HepG2 (cell line): ENCODE data around the gene ATP9B. TPM values are rescaled to one million over a fixed set of nuclear protein-coding genes. Genes with fewer than 3 reads are reported as not detected.

Experiments
- ATAC-seq: fragments of 200-7000 bp; cut with Tn5 transposase; 3 replicates; pipeline ENCODE4 v1.9.1; 2020; ENCODE audit warnings: mild to moderate bottlenecking, moderate library complexity
- BruUV-seq: library from RNA; stranded (reverse); fragments of 400-500 nt; replicated peaks from 2 replicates; lab custom pipeline; 2021; lab: Mats Ljungman, UMichigan
- CTCF ChIA-PET: fragments of 300-600 bp; formaldehyde crosslinking; extraction: SDS; loops from one replicate; lab custom pipeline; 2021; ENCODE audit warnings: low total read pairs, inconsistent platforms, low intra/inter-chr PET ratio; lab: Yijun Ruan, JAX
- POLR2A ChIA-PET: fragments of 350-600 bp; sonication (Branson Sonifier 250); formaldehyde crosslinking; loops from one replicate; lab custom pipeline; 2020; ENCODE audit warnings: antibody characterized with exemption, inconsistent platforms; lab: Yijun Ruan, JAX
- DNase-seq: peaks from one replicate; pipeline ENCODE4 v3.0.0-alpha.2; 2015; ENCODE audit warnings: low spot score
- FAIRE-seq: peaks from 3 replicates; lab custom pipeline; 2011; peaks lifted over from hg19 to GRCh38; lab: Jason Lieb, UNC
- H2AFZ ChIP-seq: one replicate; pipeline ENCODE4 v1.6.1; 2011; ENCODE audit warnings: low read length, inconsistent platforms
- H3K27ac ChIP-seq: fragments of 300-600 bp; 3 replicates; pipeline ENCODE4 v1.8.0; 2011; ENCODE audit warnings: mixed run types, mild to moderate bottlenecking, mixed read lengths, low read length, inconsistent platforms; ENCODE audit not compliant: insufficient read depth; ENCODE audit errors: extremely low read length
- H3K27me3 ChIP-seq, 2 experiments: fragments of 200-600 bp in 1 of 2; 2 replicates in 1 of 2; 3 replicates in 1 of 2; pipeline versions ENCODE4 v1.6.0 to v1.8.0; 2011; ENCODE audit warnings: low read length in 2 of 2, mild to moderate bottlenecking in 2 of 2, moderate library complexity in 2 of 2, inconsistent platforms in 1 of 2; ENCODE audit not compliant: insufficient read depth in 2 of 2, control insufficient read depth in 1 of 2
- H3K36me3 ChIP-seq, 2 experiments: fragments of 200-600 bp in 1 of 2; replicated peaks in 1 of 2; 2 replicates in 1 of 2; 3 replicates in 1 of 2; pipeline versions ENCODE4 v1.5.1 to v1.8.0; 2011; ENCODE audit warnings: low read length in 2 of 2, inconsistent platforms in 1 of 2; ENCODE audit not compliant: insufficient read depth in 2 of 2, control insufficient read depth in 1 of 2
- H3K4me1 ChIP-seq: 2 replicates; pipeline ENCODE4 v1.5.1; 2012; ENCODE audit warnings: low read length, inconsistent platforms; ENCODE audit not compliant: insufficient read depth
- H3K4me2 ChIP-seq: 2 replicates; pipeline ENCODE4 v1.6.0; 2011; ENCODE audit warnings: low read depth, low read length, inconsistent platforms
- H3K4me3 ChIP-seq, 3 experiments: fragments of 200-600 bp in 1 of 3; sonication (generic), shearing (Covaris generic) in 1 of 3; replicated peaks in 1 of 3; 2 replicates each; pipeline ENCODE4 v1.5.1; 2011 to 2016; ENCODE audit warnings: low read length in 3 of 3, inconsistent platforms in 2 of 3, low read depth in 2 of 3, mild to moderate bottlenecking in 2 of 3, control low read depth in 1 of 3, mixed read lengths in 1 of 3; ENCODE audit not compliant: insufficient read depth in 1 of 3
- H3K79me2 ChIP-seq: one replicate; pipeline ENCODE4 v1.6.1; 2011; ENCODE audit warnings: low read length, inconsistent platforms; ENCODE audit not compliant: insufficient read depth
- H3K9ac ChIP-seq: 2 replicates; pipeline ENCODE4 v1.6.0; 2011; ENCODE audit warnings: mild to moderate bottlenecking, low read depth, low read length, inconsistent platforms; ENCODE audit not compliant: insufficient read depth
- H3K9me3 ChIP-seq: 2 replicates; pipeline ENCODE4 v1.5.1; 2012; ENCODE audit warnings: mild to moderate bottlenecking, low read length
- H4K20me1 ChIP-seq: 2 replicates; pipeline ENCODE4 v1.6.0; 2011; ENCODE audit warnings: inconsistent platforms, mild to moderate bottlenecking, low read length, moderate library complexity; ENCODE audit not compliant: insufficient read depth
- ARNT2 ChIP-seq: sonication (generic); formaldehyde crosslinking; IDR thresholded peaks from 2 replicates; pipeline ENCODE4 v1.8.0; 2022; ENCODE audit warnings: mild to moderate bottlenecking, low read depth, missing genetic modification reagents, moderate library complexity
- ATAD3A ChIP-seq: sonication (generic); formaldehyde crosslinking; IDR thresholded peaks from 2 replicates; pipeline ENCODE4 v1.4.0; 2020; ENCODE audit warnings: missing genetic modification reagents
- GZF1 ChIP-seq: sonication (generic); formaldehyde crosslinking; IDR thresholded peaks from 2 replicates; pipeline ENCODE4 v1.5.1; 2020; ENCODE audit warnings: mild to moderate bottlenecking, missing genetic modification reagents
- HBP1 ChIP-seq: IDR thresholded peaks from 2 replicates; pipeline ENCODE4 v1.6.1; 2016; ENCODE audit warnings: low read depth, control low read depth
- MTF1 ChIP-seq: sonication (generic); formaldehyde crosslinking; IDR thresholded peaks from 2 replicates; pipeline ENCODE4 v1.5.0; 2020; ENCODE audit warnings: missing genetic modification reagents
- MYPOP ChIP-seq: sonication (generic); formaldehyde crosslinking; IDR thresholded peaks from 2 replicates; pipeline ENCODE4 v1.8.1; 2023; ENCODE audit warnings: mild to moderate bottlenecking, moderate library complexity, missing genetic modification reagents
- NFYB ChIP-seq: sonication (generic); formaldehyde crosslinking; IDR thresholded peaks from 2 replicates; pipeline ENCODE4 v1.4.0; 2020; ENCODE audit warnings: missing genetic modification reagents
- RFX3 ChIP-seq: IDR thresholded peaks from 2 replicates; pipeline ENCODE4 v1.6.1; 2016; ENCODE audit warnings: missing biosample characterization, missing genetic modification reagents
- SMC3 ChIP-seq: IDR thresholded peaks from 2 replicates; pipeline ENCODE4 v1.6.1; 2011; ENCODE audit warnings: low read length, improper control_type of control experiment
- TEF ChIP-seq: sonication (generic); formaldehyde crosslinking; IDR thresholded peaks from 2 replicates; pipeline ENCODE4 v1.5.0; 2020; ENCODE audit warnings: missing genetic modification reagents
- ZMYM3 ChIP-seq: sonication (generic); formaldehyde crosslinking; IDR thresholded peaks from 2 replicates; pipeline ENCODE4 v1.5.1; 2020; ENCODE audit warnings: mild to moderate bottlenecking, missing genetic modification reagents
- ZNF251 ChIP-seq: sonication (generic); formaldehyde crosslinking; IDR thresholded peaks from 2 replicates; pipeline ENCODE4 v1.9.0; 2021; ENCODE audit warnings: mild to moderate bottlenecking, missing genetic modification reagents
- ZNF484 ChIP-seq: sonication (generic); formaldehyde crosslinking; IDR thresholded peaks from 2 replicates; pipeline ENCODE4 v1.5.1; 2020; ENCODE audit warnings: mild to moderate bottlenecking, low read depth, missing genetic modification reagents, borderline replicate concordance
- ZNF546 ChIP-seq: sonication (generic); formaldehyde crosslinking; conservative IDR thresholded peaks from 2 replicates; pipeline ENCODE4 v1.8.1; 2023; ENCODE audit warnings: mild to moderate bottlenecking, missing genetic modification reagents
- WGBS: methylation state at CpG from one replicate; pipeline ENCODE4 v1.1.6; 2017; ENCODE audit warnings: low lambda C conversion rate; 5-methylcytosine and 5-hydroxymethylcytosine counted together
- in situ Hi-C: cut with HindIII; loops from 2 replicates; pipeline ENCODE4 v1.10.0; 2017; ENCODE audit warnings: low pct_unique_long_range_greater_than_20kb; ENCODE audit not compliant: extremely low pct_ligation_motif_present
- intact Hi-C: fragments of 100-400 bp; cut with micrococcal nuclease; formaldehyde crosslinking; loops from one replicate; pipeline ENCODE4 v1.10.0; 2022; ENCODE audit not compliant: unreplicated experiment
- polyA plus RNA-seq, 8 experiments: library from polyadenylated mRNA; depleted of rRNA in 3 of 8; stranded (reverse) in 7 of 8; unstranded in 1 of 8; fragments of >200 nt; fragmentation: Illumina TruSeq in 4 of 8; extraction: Trizol in 4 of 8; gene quantifications; 2 replicates each; pipeline versions ENCODE4 v1.2.1 to v1.2.3, GENCODE V29; 2011 to 2016; ENCODE audit warnings: low read depth in 4 of 8, missing spikeins in 1 of 8, mixed read lengths in 1 of 8; ENCODE audit not compliant: insufficient read depth in 1 of 8
- total RNA-seq, 5 experiments: library from RNA; depleted of rRNA; stranded (reverse); fragments of >200 nt; fragmentation: Illumina TruSeq; extraction: Trizol; gene quantifications; 2 replicates each; pipeline ENCODE4 v1.2.3, GENCODE V29; 2016; ENCODE audit warnings: low read depth in 1 of 5
- TF ChIP-seq, protein P1 (sequence below), 2 experiments: sonication (generic) in 1 of 2; formaldehyde crosslinking in 1 of 2; IDR thresholded peaks; 2 replicates each; pipeline versions ENCODE4 v1.6.1 to v1.9.0; 2014 to 2022; ENCODE audit warnings: antibody characterized with exemption in 1 of 2, borderline replicate concordance in 1 of 2, inconsistent platforms in 1 of 2, low read depth in 1 of 2, missing genetic modification reagents in 1 of 2

Gene ATP9B
- total and polyA plus RNA-seq, 2 of the 13 experiments (the other 11 are each of a cell fraction or from before 2014, with no cell fraction given): 10.8 to 11.3 TPM

DNA sequence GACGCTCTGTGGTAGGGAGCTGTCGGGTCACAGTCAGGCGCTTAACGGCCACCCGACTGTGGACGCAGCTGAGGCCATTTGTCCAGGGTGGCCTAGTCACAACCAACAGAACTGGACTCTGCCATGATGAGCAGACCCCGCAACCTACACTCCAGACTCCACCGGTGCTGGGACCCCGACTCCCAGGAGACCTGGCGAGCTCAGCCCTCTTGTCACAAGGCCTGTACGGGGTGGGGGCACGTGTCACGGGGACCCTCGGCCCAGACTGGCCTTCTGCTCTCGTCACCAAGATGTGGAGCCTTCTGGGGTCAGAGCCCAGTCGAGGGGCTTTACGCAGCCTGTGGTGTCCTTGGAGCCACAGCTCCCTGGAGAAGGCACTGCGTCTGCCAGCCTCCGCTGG, 349.0 kb downstream of the ATP9B start (continued):
- TF ChIP-seq MTF1 (CRISPR knock-in tag) (no peak), ZNF484 (CRISPR knock-in tag) (no peak), ATAD3A (no peak)

GRCh38 chr18:79418642-79419041, 349.4 kb downstream of the ATP9B start:
- intact Hi-C loops (no loop called here), in situ Hi-C loops (no loop called here)
- Histone ChIP-seq H4K20me1 (0 out of 2 replicates have a peak, but pooled peaks cover 2% of the 10 kb centered on the region), H3K4me2 (no peak overlapping the region), H3K9me3 (no peaks in the 10 kb centered on the region), H3K79me2 (no peaks in the 10 kb centered on the region), H3K4me1 (no peaks in the 10 kb centered on the region), H2AFZ (no peak overlapping the region), H3K27ac (no peak overlapping the region), H3K36me3 (no peaks in the 10 kb centered on the region), H3K9ac (no peak overlapping the region), H3K4me3 (no peak overlapping the region), H3K27me3 (peaks cover 18 to 73% of the 10 kb centered on the region in 2 experiments; a peak in 4 of 5 replicates)
- ATAC-seq (no peak), DNase-seq (no peak), FAIRE-seq (no peak)
- ChIA-PET POLR2A (no interaction called here), CTCF (no interaction called here)
- 40% methylated on average over 5 of the region's 11 CpGs for WGBS
- no TSS peak for BruUV-seq
- TF ChIP-seq NFYB (CRISPR knock-in tag) (no peak), ATAD3A (no peak), MYPOP (CRISPR knock-in tag) (no peak), GZF1 (no peak), ZNF251 (CRISPR knock-in tag) (no peak), SMC3 (no peak), TEF (CRISPR knock-in tag) (no peak), RFX3 (CRISPR knock-in tag) (no peak), HBP1 (CRISPR knock-in tag) (no peak), ARNT2 (CRISPR knock-in tag) (no peak), ZMYM3 (CRISPR knock-in tag) (no peak), ZNF546 (CRISPR knock-in tag) (no peak)
- TF ChIP-seq, protein P1, sequence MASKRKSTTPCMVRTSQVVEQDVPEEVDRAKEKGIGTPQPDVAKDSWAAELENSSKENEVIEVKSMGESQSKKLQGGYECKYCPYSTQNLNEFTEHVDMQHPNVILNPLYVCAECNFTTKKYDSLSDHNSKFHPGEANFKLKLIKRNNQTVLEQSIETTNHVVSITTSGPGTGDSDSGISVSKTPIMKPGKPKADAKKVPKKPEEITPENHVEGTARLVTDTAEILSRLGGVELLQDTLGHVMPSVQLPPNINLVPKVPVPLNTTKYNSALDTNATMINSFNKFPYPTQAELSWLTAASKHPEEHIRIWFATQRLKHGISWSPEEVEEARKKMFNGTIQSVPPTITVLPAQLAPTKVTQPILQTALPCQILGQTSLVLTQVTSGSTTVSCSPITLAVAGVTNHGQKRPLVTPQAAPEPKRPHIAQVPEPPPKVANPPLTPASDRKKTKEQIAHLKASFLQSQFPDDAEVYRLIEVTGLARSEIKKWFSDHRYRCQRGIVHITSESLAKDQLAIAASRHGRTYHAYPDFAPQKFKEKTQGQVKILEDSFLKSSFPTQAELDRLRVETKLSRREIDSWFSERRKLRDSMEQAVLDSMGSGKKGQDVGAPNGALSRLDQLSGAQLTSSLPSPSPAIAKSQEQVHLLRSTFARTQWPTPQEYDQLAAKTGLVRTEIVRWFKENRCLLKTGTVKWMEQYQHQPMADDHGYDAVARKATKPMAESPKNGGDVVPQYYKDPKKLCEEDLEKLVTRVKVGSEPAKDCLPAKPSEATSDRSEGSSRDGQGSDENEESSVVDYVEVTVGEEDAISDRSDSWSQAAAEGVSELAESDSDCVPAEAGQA (IDR thresholded peaks at IDR 0.05; ENCODE audit: low read depth): no peak
- TF ChIP-seq, protein P1 (CRISPR knock-in tag; IDR thresholded peaks at IDR 0.05; ENCODE audit: borderline replicate concordance): no peak
